Left colon (tissue), 2 donors: ENCODE measurements around the gene EI24. TPM values are rescaled to one million over a fixed set of nuclear protein-coding genes. Genes with fewer than 3 reads are reported as not detected.
"Not testable (repeated sequence)": the region's sequence is repeated elsewhere in the genome, so short reads cannot be mapped to it uniquely, and the experiment has no call there.

ENCODE experiments used
- ATAC-seq: fragments of 200-7000 bp; cut with Tn5 transposase; one replicate; pipeline ENCODE4 v1.9.1; 2020; ENCODE audit warnings: mild to moderate bottlenecking, moderate library complexity
- DNase-seq, 2 donors: peaks; one replicate each; pipeline ENCODE4 v3.0.0-alpha.2; 2020
- intact Hi-C, 2 donors: fragments of 100-400 bp; cut with DNase I in 1 of 2; cut with micrococcal nuclease in 1 of 2; formaldehyde crosslinking; loops; one replicate each; pipeline versions ENCODE4 v1.11.2 to v1.14.0; 2022; cut with DNase I, micrococcal nuclease
- long read RNA-seq: library from polyadenylated mRNA; unstranded; transcript quantifications from one replicate; pipeline ENCODE4 v2.0.0, GENCODE V29; 2021
- total RNA-seq, 2 donors: library from RNA; stranded (reverse); fragmentation: NEBNext Ultra II Directional; extraction: Animal tissue kit (Norgen Biotek cat#: 25700); gene quantifications; one replicate each; pipeline ENCODE4 v1.2.1, GENCODE V29; 2021
- donor health status: DM: no; HTN: no; CAD: no.
- donor health status: DM: yes; HTN: yes; CAD: no.

The EI24 gene
- total RNA-seq: 10 to 100 TPM; 71.9 to 85.1 TPM
- long read RNA-seq, transcript EI24-201 (11 exons, 2,455 nt): major isoform, 129 of 165 reads
- long read RNA-seq, partial matches to known transcripts: 8 of 165 reads
- long read RNA-seq, other reads (novel, unspliced or antisense): 19 of 165 reads

DNA sequence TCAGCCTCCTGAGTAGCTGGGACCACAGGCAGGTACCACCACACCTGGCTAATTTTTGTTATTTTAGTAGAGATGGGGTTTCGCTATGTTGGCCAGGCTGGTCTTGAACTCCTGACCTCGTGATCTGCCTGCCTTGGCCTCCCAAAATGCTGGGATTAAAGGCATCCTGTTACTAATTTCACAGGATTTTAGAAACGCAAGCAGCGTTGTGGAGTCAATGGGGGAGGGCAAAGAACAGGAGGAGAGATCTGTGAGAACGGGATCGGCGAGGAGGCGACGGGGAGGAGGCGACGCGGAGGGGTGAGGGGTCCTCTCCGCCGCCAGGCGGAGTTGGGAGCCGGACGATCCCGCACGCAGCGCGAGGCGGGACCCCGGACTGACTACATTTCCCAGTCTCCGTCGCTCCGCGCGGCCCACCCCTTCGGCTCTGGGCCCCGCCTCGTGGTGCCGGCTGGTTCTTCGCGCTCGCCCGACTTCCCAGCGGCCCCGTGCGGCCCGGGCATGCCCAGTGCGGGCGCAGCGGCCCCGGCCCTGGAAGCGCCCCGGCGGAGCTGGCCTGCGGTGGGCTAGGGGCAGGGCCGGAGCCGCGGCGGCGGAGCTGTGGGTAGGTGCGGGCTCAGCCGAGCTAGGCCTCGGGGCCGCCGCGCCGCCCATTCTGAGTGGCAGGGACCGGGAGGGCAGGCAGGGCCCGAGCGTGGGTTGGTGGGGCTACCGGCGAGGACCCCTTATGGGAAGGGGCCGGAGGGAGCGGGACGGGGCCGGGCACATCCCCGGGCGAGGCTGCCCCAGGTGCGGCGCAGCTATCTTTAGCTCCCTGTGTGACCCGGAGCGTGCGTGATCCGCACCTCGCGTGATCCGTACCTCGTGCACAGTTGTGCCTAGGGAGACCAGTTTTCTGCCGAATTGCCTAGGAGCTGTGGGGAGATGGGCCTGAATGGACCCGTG lies at the start of gene EI24:
TSS of gene EI24 (plus strand) at position 508 of the 945 bp plus-strand sequence. CDS start 3,051 bp downstream, outside the sequence.
- ATAC-seq (peak; percentile 99), DNase-seq (peak; percentile 90 to 93)
- intact Hi-C loops: no loop called here

DNA sequence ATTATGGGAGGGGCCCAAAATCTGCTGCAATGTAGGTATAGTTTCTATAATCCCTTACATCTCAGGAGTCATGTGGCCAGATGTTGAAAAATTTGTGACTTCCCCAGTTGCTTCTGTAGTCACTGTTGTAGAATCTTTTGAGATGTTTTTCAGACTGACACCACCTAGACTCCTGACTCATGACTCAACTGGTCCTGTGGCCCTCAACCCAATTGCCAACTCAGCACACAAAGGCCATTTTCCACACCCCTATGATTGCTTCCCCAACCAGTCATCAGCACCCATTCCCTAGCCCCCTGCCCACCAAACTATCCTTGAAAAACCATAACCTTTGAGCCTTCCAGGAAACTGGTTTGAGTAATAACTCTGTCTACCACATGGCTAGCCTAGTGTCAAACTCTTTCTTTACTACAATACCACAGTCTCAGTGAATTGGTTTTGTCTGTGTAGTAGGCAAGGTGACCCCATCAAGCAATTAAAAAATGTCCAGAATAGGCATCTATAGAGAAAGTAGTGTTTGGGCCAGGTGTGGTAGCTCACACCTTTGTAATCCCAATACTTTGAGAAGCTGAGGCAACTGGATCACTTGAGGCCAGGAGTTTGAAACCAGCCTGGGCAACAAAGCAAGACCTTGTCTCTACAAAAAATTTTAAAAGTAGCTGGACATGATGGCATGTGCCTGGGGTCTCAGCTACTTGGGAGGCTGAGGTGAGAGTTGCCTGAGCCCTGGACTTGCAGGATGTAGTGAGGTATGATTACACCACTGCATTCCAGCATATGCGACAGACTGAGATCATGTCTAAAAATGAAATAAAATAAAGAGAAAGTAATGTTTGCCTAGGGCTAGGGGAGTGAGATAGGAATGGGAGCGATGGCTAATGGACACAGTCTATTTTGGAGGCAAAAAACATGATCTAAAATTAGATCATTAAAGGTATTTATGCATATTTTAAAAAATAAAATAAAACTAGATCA lies 49.1 kb upstream of the EI24 start:
- intact Hi-C loops: no loop called here
- no peak for DNase-seq

DNA sequence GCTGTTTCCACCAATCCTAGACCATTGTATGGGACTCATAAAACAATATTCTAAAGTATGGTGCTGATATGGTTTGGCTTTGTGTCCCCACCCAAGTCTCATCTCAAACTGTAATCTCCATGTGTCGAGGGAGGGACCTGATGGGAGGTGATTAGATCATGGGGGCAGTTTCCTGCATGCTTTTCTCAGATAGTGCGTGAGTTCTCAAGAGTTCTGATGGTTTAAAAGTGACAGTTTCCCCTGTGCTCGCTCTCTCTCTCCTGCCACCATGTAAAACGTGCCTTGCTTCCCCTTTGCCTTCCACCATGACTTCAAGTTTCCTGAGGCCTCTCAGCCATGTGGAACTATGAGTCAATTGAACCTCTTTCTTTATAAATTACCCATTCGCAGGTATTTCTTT lies 44.0 kb upstream of the EI24 start:
- no peak for ATAC-seq
- DNase-seq: no peak
- intact Hi-C loops: no loop called here

More for the DNA sequence above, 49.1 kb upstream of the EI24 start:
- ATAC-seq: no peak

DNA sequence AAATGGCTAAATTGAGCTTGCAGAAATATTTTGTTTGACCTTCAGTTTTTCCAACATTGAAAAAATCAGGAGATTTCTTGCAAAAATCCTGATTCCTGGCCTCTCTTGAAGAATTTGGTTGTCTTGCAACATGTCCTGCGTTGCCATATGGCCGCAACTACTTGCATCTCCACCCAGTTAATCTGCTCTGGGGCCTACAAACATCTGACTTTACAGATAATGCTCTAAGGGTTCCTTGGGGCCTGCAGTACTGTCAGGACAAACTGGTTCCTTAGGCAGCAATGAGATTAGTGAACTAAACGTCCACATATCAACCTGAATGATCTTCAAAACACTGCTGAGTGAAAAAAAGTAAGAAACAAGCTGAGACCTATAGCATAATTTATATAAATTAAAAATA lies 36.6 kb upstream of the EI24 start:
- DNase-seq (no peak), ATAC-seq (no peak)
- intact Hi-C loops: no loop called here

DNA sequence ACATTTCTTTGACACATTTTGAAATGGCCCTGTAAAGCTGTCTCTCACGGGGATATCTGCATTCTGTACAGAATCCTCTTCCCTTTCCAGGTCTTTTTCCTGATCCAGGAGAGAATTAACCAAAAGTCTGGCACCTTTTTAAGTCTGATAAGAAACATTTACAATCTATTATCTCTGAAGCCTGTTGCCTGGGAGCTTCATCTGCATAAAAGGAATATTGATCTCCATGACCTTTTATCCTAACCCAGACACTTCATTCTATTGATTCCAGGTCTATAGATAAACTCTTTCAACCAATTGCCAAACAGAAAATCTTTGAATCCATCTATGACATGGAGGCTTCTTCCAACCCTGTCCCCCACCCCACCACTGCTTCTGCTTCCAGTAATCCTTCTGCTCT lies 33.7 kb upstream of the EI24 start:
- DNase-seq: no peak
- no peak for ATAC-seq
- intact Hi-C loops: no loop called here

DNA sequence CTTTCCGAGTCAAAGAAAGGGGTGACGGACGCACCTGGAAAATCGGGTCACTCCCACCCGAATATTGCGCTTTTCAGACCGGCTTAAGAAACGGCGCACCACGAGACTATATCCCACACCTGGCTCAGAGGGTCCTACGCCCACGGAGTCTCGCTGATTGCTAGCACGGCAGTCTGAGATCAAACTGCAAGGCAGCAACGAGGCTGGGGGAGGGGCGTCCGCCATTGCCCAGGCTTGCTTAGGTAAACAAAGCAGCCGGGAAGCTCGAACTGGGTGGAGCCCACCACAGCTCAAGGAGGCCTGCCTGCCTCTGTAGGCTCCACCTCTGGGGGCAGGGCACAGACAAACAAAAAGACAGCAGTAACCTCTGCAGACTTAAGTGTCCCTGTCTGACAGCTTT lies 32.4 kb upstream of the EI24 start:
- intact Hi-C loops, DNase-seq, ATAC-seq: not testable (repeated sequence)

DNA sequence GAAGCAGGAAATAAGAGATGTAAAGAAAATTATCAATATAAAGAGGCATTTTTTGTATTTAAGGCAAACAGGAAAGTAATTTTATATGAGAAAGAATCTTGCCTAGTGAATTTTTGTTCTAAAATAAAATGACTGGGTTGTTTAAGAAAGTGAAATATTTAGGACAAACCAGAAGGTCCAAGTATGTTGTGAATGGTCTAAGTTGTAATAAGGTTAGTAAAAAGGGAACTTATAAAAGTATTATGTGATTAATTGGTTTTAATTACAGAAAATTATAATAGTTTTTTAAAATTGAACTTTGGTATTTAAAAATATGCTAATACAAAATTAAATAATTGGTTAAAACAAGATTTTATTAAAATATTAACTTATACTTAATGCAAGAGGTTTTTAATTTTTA lies 26.6 kb upstream of the EI24 start:
- ATAC-seq (no peak), DNase-seq (no peak)
- intact Hi-C loops: no loop called here

DNA sequence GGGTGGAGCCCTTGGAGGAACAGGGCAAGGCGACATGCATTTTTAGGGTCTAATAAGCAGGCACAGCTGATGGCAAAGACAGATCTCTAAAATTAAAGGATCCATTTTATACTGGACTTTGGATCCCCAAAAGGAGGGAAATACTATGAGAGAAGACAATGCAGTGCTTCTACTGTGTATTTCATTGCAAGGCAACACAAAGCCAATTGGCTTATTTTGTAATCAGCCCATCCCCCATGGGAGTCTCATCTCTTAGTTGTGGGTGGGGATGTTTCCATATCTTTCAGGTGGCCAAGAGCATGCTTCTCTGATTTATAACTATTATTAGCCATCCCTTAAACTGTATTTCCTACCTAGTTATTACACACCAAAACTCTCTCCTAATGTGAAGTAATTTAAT lies 18.5 kb upstream of the EI24 start:
- no peak for ATAC-seq
- intact Hi-C loops: no loop called here

DNA sequence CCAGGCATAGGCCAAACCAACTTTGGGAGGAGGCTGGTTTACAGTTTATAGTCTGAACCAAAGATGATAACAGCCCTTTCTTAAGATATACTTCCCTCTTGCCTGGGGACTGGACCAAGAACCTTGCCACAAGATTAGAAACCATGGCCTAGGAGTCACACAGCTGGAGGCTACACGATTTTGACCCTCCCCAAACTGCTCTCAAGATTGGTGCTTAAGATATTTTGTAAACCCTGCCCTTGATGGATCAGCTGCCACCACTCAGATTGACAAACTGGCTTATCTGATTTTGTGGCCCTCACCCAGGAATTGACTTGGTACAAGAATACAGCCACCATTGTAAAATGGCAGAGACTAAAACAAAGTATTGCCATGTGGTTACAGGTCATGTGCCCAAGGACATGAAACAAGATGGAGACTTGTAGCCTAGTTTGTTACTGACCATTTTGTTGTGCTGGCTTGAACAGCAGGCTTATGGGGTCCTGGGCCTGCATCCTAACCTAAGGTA lies 17.4 kb upstream of the EI24 start:
- no peak for ATAC-seq
- DNase-seq: no peak
- intact Hi-C loops: no loop called here

More for the DNA sequence above, 18.5 kb upstream of the EI24 start:
- DNase-seq: no peak

DNA sequence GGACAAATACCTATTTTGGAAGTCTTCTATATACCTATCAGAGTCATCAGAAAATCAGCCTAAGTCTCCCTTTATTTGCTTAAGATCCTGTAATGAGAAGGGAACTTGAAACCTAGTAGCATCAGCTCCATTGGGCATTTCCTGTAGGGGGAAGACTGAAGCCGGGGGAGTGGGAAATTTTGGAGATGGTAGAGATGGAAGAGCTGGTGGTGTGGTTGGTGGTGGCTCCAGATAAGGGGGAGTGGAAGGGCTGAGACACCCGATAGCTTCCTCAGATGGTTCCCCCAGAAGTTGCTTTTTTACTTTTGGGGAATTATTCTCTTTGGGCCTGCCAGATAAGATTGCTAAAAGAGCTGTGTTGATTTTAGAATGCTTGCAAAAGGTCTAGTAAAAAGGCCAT lies 16.4 kb upstream of the EI24 start:
- ATAC-seq (no peak), DNase-seq (no peak)
- intact Hi-C loops: no loop called here

DNA sequence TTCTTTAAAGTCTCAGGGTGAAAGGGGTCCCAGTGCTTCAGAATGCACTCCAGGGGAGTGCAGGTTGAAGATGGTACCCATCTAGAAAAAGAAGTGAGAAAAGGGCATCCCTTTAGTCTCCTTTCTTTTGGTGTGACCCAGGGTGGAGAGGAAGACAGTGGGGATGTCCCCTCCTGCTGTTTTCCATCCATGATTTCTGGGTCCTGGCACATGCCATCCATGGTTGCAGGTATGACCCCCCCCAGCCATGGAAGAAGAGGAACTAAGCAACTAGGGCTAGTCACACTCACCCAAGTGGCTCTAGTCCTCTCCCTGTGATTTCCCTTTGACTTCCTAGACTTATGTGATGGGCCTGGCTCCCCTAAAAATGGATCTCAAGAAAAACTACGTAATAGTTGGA lies 15.9 kb upstream of the EI24 start:
- DNase-seq (no peak), ATAC-seq (no peak)
- intact Hi-C loops: no loop called here

DNA sequence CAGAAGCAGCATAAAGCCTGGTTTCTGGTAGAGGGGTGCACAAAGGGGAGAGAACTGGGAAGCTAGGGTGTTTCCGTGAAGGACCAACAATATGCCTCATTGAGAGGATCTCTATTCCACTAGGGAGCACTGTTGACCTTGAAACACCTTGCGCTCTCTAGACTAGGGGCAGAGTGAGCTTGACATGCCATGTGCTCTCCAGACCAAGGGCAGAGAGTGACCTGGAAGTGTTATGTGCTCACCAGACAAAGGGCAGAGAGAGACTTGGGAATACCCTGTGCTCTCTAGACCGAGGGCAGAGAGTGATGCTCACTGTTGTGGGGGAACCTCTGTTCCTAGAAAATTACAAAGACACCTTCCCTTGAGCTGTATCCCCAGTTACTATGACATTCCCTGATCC lies 15.2 kb upstream of the EI24 start:
- ATAC-seq: no peak
- no peak for DNase-seq
- intact Hi-C loops: no loop called here

DNA sequence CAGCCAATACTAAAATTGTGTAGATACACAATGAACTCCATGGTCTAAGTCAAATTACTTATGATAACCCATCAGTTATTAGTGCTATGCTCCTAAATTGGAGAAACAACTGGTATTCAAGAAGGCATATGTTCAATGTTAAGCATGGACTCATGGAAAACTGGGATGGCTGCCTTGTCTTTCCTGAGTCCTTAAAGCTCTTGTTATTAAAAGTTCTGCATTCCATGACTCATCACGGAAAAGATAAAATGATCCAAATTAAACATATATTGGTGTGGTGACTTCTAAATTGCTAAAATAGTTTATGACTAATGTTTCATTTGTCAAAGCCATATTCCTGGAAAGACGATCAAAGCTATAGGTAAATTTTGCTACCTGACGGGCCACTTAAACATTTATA lies 9.4 kb upstream of the EI24 start:
- ATAC-seq (no peak), DNase-seq (no peak)
- intact Hi-C loops: no loop called here

DNA sequence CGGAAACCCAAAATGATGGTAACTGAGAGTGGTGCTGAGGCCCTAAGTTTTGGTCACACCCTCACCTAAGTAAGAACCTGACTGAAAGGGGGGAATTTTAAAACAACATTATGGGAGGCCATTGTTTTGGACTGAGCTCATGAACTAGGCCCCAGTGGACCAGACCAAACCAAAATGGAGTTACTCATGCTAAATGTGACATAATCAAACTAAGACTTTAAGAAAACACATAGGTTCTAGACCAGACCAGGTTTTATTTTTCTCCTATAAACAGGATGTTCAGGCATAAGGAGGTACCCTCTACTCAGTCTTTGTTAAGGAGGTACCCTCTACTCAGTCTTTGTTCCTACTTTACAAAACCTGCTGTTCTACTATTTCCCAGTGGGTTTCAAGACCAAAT lies 7.4 kb upstream of the EI24 start:
- no peak for DNase-seq
- no peak for ATAC-seq
- intact Hi-C loops: no loop called here

DNA sequence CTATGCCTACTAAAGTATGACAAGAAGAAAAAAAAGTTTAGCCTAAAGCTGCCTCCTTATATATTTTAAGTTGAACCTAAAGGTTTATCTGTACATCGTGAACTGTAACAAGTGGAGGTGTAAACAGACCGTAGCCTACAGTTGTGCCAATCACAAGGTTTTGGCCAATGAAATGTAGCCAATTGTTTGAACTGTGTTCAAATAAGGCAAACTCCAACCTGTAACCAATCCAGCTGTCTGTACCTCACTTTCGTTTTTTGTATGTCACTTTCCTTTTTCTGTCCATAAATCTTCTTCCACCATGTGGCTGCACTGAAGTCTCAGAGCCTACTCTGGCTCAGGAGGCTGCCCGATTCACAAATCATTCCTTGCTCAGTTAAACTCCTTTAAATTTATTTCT lies 6.8 kb upstream of the EI24 start:
- intact Hi-C loops: no loop called here
- ATAC-seq (no peak), DNase-seq (no peak)

DNA sequence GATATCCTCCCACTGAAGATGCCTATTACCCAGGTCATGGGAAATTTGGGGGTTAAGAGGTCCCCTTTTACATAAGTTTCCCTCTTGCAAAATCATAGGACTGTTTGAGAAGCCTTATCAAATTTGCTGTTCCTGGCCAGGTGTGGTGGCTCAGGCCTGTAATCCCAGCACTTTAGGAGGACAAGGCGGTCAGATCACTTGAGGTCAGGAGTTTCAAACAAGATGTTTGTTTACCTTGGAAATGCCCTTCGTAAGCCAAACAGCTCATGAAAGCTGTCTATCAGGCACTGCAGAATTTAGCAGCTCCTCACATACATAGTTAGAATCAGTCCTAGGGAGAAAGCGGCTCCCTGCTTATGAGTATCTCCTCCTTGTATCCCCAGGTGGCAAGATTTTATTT lies 4.9 kb upstream of the EI24 start:
- no peak for DNase-seq
- intact Hi-C loops: no loop called here
- ATAC-seq: no peak

DNA sequence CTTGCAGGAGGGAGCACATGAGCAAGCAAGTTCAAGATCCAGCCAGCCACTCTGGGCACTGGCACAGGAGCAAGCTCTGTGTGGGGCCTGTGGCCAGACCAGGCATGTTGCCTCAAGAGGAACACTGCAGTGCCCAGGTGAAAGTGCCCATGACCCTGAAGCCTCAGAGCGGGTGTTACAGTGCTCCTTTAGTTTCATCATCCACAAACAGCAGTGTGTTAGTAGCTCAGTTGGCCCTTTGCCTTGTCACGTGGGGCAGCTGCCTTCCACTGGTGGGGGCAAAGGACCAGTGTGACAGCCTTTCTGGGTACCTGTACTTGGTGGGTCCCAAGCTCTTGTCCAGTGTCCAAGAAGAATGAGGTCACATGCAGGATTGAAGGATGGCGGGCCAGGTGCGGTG lies 3.0 kb upstream of the EI24 start:
- DNase-seq: no peak
- intact Hi-C loops: no loop called here
- no peak for ATAC-seq

DNA sequence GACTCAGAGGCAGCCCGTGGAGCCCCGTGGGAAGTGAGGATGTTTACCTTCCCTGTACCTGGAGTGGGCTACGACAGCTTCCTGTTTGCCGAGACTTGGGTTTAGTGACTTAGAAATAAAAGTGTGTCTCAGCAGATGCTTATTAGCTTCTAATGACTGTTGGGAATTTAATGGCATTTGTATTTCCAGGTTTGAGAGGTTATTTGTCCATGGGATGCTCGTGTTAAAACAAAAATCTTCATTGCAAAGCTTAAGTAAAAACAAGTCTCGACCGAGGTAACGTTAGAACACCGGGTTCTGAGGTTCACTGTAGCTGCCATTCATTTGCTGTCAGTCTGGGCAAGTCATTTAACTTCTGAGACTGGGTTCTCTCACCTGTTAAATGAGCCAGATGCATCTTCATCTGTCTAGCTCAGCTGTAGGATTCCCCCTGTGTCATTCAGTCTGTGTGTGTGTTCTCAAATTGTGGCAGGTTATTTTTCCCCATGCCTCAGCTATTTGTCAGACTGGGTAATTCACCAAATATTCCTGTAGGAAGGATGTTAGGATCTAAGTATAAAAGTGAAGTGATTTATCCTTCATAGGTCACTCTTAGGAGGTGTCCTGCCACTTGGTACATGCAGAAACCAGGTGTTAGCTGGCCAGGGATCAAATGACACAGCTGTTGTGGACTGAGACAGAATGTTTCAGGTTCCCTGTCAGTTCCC lies 791 bp downstream of the EI24 start:
- no peak for DNase-seq
- no peak for ATAC-seq
- intact Hi-C loops: no loop called here

DNA sequence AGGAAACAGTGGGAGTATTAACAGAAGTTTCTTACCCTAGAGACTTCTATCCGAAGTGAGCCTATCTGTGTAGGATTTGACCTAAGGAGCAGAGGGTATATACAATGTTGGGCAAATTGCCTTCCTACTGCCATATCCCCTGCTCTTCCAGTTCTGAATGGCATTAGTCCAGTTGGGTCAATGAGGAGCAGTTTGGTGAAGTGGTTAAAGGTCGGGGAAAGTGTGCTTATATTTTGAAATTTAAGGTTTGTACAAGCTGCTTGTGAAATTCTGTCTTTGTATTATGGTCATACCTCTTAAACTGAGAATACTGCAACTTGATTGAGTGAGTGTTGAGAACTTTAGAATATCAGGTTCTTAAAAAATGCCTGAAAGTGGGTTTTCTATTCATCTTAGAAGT lies 1.7 kb downstream of the EI24 start:
- intact Hi-C loops: no loop called here
- no peak for ATAC-seq

More for the DNA sequence above, 1.7 kb downstream of the EI24 start:
- no peak for DNase-seq
